ENCODE data around the gene CHRNB1. TPM values are rescaled to one million over a fixed set of nuclear protein-coding genes. Genes with fewer than 3 reads are reported as not detected.

The CHRNB1 gene
- total RNA-seq, 1 experiment from 2014 or later: 12.7 TPM

DNA sequence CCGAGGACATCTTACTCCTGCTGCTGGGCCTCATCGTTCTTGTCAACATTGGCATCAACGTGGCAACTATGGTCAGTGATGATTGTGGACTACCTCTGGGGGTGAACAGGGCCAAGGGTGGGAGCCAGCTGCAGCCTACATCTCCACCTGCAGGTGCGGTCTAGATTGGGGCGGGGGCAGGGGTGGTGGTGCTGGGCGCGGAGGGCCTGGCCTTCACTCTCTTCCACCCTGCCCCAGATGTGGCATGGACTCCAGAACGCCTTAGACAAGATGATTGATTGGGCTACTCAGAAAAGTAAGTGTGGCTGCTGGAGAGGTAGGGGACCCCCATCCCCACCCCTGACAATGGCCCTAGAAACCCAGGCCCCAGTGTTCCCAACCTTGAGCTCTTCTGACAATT is 19.1 kb upstream of the CHRNB1 start:
- Histone ChIP-seq H2BK20ac (ENCODE audit: low read depth, low read length, poor library complexity, severe bottlenecking) (no peak overlapping the region), H3K27ac (ENCODE audit: insufficient read length, low read depth, low read length) (no peak overlapping the region), H3K9ac (ENCODE audit: extremely low read depth, insufficient read length, low read length) (no peak overlapping the region), H3K27me3 (ENCODE audit: insufficient read depth, low read length) (no peaks in the 10 kb centered on the region), H3K4ac (ENCODE audit: low read depth, low read length) (no peak overlapping the region), H3K23me2 (ENCODE audit: insufficient read length, low read depth, low read length, poor library complexity, severe bottlenecking) (no peaks in the 10 kb centered on the region), H3T11ph (ENCODE audit: low read length) (no peak overlapping the region), H2AFZ (ENCODE audit: low read length) (no peak overlapping the region), H3K56ac (ENCODE audit: insufficient read length, low read depth, low read length) (no peak overlapping the region), H3K79me1 (ENCODE audit: insufficient read depth, low read depth, low read length, poor library complexity, severe bottlenecking) (no peaks in the 10 kb centered on the region), H2BK120ac (ENCODE audit: low read depth, low read length, poor library complexity, severe bottlenecking) (no peak overlapping the region), H3K14ac (ENCODE audit: insufficient read depth, low read length) (no peak overlapping the region), H3K23ac (ENCODE audit: insufficient read length, low read depth, low read length) (no peak overlapping the region), H4K91ac (ENCODE audit: insufficient read length, low read depth, low read length) (no peak overlapping the region), H3K4me1 (ENCODE audit: insufficient read depth, low read length) (no peaks in the 10 kb centered on the region), H2AK5ac (ENCODE audit: insufficient read length, low read length) (no peak overlapping the region), H4K8ac (replicated peaks; ENCODE audit: insufficient read length, low read depth, low read length) (no peak overlapping the region), H3K9me3 (ENCODE audit: control insufficient read depth, low read depth, low read length) (no peaks in the 10 kb centered on the region), H4K20me1 (ENCODE audit: control insufficient read depth, insufficient read depth, insufficient read length) (no peaks in the 10 kb centered on the region), H4K5ac (ENCODE audit: insufficient read length, low read depth, low read length) (no peak overlapping the region), H3K4me2 (ENCODE audit: insufficient read depth, insufficient read length, low read length) (no peak overlapping the region), H3K79me2 (ENCODE audit: insufficient read depth, low read length) (no peaks in the 10 kb centered on the region), H3K18ac (ENCODE audit: insufficient read length, low read depth, low read length) (no peak overlapping the region), H2BK12ac (ENCODE audit: insufficient read length, low read depth, low read length) (no peak overlapping the region), H2BK15ac (ENCODE audit: low read depth, low read length) (no peak overlapping the region), H2BK5ac (ENCODE audit: insufficient read length, low read length) (no peak overlapping the region)
- Mint-ChIP-seq H3K4me3 (no peak overlapping the region), H3K36me3 (ENCODE audit: insufficient read depth in 1 of 3, low read depth in 3 of 3) (no peaks in the 10 kb centered on the region), H3K9me3 (no peaks in the 10 kb centered on the region; a peak in 1 of 5 replicates), H3K27me3 (ENCODE audit: low read depth) (peaks cover 10% of the 10 kb centered on the region), H3K27ac (no peak overlapping the region; a peak in 1 of 7 replicates), H3K4me1 (peaks cover 0 to 2% of the 10 kb centered on the region in 2 experiments; a peak in 2 of 4 replicates)
- TF ChIP-seq, protein P1, sequence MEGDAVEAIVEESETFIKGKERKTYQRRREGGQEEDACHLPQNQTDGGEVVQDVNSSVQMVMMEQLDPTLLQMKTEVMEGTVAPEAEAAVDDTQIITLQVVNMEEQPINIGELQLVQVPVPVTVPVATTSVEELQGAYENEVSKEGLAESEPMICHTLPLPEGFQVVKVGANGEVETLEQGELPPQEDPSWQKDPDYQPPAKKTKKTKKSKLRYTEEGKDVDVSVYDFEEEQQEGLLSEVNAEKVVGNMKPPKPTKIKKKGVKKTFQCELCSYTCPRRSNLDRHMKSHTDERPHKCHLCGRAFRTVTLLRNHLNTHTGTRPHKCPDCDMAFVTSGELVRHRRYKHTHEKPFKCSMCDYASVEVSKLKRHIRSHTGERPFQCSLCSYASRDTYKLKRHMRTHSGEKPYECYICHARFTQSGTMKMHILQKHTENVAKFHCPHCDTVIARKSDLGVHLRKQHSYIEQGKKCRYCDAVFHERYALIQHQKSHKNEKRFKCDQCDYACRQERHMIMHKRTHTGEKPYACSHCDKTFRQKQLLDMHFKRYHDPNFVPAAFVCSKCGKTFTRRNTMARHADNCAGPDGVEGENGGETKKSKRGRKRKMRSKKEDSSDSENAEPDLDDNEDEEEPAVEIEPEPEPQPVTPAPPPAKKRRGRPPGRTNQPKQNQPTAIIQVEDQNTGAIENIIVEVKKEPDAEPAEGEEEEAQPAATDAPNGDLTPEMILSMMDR (conservative IDR thresholded peaks at IDR 0.05): no peak
- WGBS (ENCODE audit: extremely low coverage, insufficient read length, low lambda C conversion rate): no CpG with 5 or more reads among the region's 8 CpGs
- no peak for DNase-seq
